ENCODE data around the gene UTP4. TPM values are rescaled to one million over a fixed set of nuclear protein-coding genes. Genes with fewer than 3 reads are reported as not detected.

UTP4 gene
- polyA plus RNA-seq, 4 donors: 56.3 to 63.8 (median 57.0) TPM

DNA sequence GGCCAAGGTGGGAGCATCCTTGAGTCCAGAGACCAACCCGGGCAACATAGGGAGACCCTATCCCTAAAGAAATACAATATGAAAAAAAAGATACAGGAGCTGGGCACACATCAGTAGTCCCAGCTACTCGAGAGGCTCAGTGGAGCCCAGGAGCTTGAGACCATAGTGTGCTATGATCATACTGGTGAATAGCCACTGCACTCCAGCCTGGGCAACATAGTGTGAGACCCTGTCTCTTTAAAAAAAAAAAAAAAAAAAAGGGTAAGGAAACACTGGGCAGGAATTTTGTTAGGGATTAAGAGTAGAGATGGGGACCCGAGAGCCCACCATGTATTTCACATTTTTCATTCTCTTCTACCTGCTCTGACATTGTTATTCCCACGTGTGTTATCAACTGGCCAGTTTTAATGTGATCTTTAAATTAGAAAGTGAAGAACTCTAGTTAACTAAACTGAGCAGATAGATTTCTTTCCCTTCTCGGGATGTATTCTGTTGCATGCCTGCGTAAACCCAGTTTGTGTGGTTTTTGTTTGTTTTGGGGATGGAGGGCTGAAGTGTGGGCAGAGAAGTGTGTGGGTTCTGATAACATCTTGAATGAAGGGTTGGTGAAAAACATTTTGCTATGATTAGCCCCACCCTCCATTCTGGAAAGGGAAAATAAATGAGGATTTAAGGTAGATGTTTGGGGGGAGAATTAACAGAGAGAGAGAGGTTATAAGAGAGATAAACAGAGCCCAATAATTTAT is 37.3 kb downstream of the UTP4 start:
- DNase-seq (ENCODE audit: low read depth in 4 of 4, low spot score in 3 of 4): no peak

DNA sequence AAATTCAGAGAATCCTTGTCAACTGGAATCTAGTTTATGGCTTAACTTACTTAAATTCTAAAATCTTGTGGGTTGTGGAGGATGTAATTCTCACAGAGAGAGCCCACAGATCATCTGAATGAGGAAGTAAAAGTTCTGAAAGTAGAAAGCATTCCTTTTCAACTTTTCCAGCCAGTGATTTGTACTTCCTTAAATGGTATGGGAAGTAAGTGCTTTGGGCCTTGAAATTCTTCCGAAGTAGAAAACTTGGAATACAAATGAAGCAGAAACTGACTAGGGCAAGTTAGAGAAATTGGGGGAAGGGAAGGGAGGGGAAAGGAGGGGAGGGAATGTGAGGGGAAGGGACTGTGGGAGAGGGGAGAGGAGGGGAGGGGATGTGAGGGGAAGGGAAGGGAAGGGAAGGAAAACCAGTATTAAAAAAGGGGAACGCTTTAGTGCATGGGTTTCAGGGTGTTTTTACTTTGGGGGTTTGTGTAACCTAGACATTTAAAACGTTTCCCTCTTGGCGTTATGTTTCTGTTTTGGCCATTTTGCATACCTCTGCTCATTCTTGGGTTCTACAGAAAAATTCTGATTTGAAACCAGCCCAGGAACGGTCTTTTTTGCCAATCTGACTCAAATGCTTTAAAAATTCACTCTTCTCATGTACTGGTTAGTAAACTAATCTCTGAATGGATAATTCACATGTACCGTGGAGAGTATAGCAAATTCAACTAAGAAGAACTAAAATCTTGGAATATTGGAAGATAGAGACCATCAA is 39.1 kb downstream of the UTP4 start:
- no peak for DNase-seq (ENCODE audit: low read depth in 4 of 4, low spot score in 3 of 4)

DNA sequence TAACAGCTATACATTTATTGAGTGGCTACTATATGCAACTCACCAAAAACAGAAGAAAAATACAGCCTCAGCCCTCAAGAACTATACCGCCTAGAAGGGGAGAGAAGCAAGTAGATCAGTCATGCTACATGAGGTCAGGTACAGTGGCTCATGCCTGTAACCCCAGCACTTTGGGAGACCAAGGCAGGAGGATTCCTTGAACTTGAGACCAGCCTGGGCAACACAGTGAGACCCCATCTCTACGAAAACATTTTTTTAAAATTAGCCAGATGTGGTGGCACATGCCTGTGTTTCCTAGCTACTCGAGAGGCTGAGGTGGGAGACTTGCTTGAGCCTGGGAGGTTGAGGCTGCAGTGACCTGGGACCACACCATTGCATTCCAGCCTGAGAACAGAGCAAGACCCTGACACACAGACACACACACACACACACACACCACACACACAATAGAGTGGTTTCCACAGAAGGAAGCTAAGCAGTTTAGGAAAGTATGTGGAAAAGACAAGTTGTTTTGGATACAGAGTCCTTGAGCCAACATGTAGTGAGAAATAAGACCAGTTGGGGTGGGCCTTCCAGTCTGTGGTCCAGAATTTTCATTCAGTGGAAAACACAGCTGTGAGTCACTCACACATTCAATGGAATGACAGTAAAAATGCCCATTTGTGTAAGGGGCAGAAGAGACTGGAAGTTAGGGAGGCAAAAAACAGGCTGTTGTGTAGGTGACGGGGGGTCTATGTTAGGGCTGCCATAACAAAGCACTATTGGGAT is 43.8 kb downstream of the UTP4 start:
- DNase-seq (ENCODE audit: low read depth in 4 of 4, low spot score in 3 of 4): no peak

DNA sequence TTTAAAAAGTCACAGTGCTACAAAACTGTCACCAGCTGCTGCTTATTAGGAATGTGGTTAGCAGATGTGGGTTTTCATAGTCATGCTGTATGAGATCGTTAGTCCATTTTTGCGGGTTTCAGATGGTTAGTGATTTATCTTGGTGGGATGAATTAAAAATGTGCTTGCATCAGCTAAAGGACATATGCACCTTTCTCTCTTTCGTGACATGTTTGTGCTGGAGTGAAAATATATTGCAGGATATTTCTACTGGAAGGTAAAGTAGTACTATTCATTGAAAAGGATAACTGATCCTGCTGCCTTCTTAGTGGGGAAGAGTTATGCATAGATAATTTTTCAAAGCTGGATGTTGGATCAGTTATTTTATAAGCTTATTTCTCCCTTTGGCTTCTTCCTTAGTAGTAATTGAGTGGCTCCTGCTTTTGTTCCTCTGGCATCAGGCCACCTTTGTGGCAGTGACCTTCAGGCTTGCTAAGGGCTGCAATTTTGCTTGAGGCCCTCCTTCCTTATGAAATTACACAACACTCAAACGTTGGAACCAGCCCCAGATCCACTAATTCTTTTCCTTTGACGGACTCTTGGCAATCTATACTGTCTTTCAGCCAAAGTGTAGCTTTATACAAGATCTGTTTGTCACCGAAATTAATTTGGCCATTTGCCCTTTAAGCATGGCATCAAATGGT is 47.0 kb downstream of the UTP4 start:
- peak in 3 of 4 donors; percentile 50 to 67 (median 51) for DNase-seq (ENCODE audit: low read depth in 4 of 4, low spot score in 3 of 4)

DNA sequence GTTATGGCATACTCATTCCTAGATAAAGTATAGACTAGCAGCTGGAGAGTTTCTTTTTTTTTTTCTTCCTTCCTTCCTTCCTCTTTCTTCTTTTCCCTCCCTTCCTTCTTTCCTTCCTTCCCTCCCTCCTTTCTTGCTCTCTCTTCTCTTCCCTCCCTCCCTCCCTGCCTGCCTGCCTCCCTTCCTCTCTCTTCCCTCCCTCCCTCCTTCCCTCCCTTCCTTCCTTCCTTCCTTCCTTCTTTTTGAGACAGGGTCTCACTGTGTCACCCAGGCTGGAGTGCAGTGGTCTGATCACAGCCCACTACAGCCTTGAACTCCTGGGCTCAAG is 47.5 kb downstream of the UTP4 start:
- no peak for DNase-seq (ENCODE audit: low read depth in 4 of 4, low spot score in 3 of 4)

DNA sequence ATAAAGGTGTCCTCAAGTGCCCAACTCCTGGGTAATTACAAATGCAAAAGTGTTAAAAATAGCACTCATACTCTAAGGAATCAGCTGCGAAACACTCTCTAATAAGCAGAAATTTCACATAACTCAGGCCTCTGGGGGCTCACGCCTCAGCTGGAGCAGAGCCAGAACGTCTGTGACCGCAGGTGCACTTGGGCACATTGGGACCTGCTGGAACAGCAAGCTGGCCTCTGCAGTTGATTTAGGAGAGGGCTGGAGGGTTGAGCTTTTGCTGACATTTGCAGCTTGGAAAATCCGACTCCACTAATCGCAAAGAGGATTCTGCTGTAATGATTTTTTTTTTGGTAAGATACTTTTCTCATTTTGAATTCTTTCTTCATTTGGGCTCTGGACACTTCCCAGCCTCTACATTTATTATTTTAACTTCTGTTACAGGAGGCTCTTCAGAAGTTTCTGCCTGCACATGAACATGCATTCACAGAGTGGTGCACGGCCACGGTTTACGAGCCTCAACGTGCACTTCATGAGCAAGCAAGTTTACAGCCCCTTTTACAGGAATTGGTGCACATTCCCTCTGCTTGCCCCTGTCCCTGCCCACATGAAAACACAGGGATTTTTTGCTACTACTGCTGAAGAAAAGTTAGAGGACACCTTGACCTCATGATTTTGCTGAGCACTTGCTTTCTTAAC is 50.4 kb downstream of the UTP4 start:
- no peak for DNase-seq (ENCODE audit: low read depth in 4 of 4, low spot score in 3 of 4)

DNA sequence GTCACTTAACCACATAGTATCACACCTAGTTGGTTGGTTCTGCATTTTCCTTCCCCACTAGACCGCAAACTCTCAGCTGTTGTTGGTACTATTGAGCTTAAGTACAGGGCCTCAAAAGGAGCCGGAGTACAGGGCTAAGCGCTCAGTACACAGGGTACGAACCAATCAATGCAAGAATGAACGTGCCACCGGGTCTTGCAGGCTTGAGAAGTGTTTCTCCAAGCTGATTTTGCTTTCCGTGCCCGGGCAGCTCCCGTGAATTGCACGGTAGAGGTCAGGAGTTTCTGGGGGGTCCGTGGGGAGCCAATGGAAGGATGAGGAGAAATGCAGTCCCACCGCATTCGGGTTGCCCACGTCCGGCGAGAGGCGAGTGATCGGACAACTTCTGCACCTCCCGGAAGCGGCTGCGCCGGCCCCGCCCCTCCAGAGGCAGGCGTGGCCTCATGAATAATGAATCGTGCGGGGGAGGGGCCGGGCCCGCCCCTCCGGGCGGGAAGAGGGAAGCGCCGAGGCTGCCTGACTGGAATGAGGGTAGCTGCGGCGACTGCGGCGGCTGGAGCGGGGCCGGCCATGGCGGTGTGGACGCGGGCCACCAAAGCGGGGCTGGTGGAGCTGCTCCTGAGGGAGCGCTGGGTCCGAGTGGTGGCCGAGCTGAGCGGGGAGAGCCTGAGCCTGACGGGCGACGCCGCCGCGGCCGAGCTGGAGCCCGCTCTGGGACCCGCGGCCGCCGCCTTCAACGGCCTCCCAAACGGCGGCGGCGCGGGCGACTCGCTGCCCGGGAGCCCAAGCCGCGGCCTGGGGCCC is 54.4 kb downstream of the UTP4 start, which contains the start of gene SNTB2:
TSS of gene SNTB2 (plus strand) at position 523 of the 804 bp plus-strand sequence. CDS start at position 526, 3 bp downstream.
- DNase-seq (ENCODE audit: low read depth in 4 of 4, low spot score in 3 of 4): peak; percentile 83 to 89 (median 85)

DNA sequence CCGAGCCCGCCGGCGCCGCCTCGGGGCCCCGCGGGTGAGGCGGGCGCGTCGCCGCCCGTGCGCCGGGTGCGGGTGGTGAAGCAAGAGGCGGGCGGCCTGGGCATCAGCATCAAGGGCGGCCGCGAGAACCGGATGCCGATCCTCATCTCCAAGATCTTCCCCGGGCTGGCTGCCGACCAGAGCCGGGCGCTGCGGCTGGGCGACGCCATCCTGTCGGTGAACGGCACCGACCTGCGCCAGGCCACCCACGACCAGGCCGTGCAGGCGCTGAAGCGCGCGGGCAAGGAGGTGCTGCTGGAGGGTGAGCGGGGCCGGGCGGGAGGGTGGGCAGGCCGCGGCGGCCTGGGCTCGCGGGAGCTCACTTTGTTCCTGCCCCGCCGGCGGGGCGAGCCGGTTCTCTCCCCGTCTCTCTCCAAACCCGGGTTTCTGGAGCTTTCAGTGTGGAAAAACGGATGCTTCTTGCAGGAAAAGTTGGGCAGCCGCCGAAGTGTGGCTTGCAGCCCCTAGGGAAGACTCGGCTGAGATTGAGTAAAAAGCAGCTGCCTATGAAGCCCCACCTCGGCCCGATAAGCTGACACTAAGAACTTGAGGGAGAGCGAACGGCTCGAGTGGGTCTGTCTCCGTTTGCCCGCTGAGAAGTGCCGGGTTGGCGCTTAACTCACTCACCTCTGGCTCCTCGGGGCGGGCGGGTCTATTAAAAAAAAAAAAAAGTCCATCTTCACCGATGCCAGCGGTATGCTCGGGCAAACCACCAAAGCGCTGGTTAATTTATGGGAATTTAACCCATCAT is 55.2 kb downstream of the UTP4 start:
- DNase-seq (ENCODE audit: low read depth in 4 of 4, low spot score in 3 of 4): peak in 1 of 4 donors; percentile 47

DNA sequence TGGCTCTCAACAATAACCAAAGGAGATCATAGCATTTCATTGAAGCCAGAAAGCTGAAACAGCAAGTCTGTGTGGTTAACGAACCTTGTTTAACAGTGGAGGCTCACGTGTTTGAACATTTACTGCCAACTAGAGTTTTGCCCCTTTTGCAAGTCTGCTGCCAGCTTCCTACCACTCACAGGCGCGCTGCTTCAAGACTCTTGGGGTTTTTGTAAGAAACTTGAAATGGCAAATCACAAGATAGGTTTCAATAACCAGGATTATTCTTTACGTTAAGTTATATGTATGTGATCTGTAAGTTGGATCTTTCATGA is 55.7 kb downstream of the UTP4 start:
- no peak for DNase-seq (ENCODE audit: low read depth in 4 of 4, low spot score in 3 of 4)

DNA sequence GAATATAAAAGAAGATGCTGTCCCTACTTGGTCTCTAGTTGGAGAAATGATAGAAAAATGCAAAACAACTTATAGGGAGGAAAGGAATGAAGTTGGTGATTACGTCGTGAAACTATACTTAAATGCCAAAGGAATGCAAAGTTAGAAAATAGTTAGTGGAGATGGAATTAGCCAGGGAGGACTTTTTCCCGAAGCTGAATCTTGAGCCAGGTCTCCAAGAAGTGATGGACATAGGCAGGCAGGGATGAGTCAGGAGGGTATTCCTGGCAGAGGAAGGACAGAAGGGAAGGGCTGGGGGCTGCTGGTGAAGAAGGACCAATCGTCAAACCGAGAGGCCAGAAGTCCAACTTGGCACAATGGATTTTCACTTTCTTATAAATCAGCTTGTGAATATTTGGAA is 56.3 kb downstream of the UTP4 start:
- DNase-seq (ENCODE audit: low read depth in 4 of 4, low spot score in 3 of 4): no peak

DNA sequence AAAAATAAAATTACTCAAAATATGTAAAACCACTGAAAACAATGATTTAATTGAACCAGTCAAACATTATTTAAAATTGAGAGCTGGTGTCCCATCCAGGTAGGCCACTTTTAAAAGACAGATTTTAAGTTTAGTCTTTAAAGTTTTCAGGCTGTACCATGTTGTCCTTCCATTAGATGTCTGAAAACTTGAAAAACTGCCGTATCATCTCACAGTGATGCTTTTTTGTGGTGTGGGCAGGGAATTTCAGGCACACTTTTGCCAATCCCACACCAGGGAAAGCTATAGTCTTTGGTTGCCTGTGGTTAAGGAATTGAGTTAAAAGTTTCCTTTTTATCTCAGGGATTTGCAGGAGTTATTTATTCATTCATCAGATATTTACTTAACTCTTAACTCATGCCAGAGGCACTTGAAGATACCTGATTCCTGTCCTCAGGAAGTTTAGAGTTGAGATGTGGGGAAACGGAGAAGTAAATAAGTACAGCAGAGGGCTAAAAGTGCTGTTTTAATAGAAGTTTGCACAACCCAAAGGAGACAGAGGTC is 57.7 kb downstream of the UTP4 start:
- DNase-seq (ENCODE audit: low read depth in 4 of 4, low spot score in 3 of 4): no peak

DNA sequence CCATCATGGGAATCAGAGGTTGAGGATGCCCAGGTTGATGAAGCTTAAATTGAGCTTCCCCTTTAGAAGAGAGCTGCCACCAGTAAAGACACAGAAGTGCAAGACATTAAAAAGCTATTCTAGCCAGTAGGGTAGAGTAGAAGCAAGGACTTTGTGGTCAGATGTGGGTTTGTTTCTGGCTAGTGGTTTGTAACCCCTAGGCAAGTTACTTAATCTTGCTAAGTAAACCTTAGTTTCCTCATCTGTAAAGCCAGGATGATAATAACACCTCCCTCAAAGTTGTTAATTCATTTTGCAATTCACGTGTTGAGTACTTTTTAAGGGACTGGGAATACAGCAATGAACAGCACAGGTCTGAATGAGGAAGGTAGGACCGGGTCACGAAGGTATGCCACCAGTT is 58.1 kb downstream of the UTP4 start:
- DNase-seq (ENCODE audit: low read depth in 4 of 4, low spot score in 3 of 4): no peak

DNA sequence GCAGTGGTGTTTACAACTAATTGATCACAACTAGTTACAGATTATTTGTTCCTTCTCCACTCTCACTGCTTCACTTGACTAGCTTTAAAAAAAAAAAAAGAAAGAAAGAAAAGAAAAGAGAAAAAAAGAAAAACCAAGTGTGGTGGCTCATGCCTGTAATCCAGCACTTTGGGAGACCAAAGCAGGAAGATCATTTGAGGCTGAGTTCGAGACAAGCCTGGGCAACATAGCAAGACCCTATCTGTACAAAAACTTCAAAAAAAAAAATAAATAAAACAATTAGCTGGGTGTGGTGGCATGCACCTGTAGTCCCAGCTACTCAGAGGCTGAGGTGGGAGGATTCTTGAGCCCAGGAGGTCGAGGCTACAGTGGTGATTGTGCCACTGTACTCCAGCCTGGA is 58.7 kb downstream of the UTP4 start:
- DNase-seq (ENCODE audit: low read depth in 4 of 4, low spot score in 3 of 4): no peak

DNA sequence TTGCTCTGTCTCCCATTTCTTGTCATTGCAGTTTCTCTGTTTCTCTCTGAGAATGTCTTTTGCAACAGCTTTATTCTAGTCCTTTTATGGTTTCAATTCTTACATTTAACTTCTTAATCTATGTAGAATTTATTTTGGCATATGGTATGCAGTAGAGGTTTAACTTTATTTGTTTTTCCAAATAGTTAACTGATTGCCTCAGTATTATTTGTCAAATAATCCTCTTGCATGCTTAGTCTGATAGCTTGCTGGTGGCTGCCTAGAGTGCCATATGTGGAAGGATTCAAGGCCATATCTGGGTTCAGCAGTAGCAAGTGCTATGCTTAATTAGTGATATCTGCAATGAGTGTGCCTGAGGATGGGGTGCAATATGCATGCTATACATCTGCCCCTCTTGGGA is 61.4 kb downstream of the UTP4 start:
- DNase-seq (ENCODE audit: low read depth in 4 of 4, low spot score in 3 of 4): no peak

DNA sequence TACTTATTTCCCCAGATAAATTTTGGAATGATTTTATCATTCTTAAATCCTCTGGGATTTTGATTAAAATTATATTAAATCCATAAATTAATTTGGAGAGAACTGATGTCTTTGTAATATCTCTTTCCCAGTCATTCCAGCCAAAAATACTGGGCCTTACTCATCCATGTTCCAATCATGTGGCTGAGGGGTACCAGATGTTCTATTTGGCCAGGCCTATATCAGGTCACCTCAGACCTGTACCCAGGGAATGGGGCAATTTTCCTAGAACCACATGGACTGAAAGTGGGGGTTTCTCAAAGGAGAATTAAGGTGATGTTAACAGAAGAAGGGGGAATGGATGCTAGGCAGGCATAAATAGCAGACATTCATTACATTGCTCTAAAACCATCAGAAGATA is 62.0 kb downstream of the UTP4 start:
- no peak for DNase-seq (ENCODE audit: low read depth in 4 of 4, low spot score in 3 of 4)

DNA sequence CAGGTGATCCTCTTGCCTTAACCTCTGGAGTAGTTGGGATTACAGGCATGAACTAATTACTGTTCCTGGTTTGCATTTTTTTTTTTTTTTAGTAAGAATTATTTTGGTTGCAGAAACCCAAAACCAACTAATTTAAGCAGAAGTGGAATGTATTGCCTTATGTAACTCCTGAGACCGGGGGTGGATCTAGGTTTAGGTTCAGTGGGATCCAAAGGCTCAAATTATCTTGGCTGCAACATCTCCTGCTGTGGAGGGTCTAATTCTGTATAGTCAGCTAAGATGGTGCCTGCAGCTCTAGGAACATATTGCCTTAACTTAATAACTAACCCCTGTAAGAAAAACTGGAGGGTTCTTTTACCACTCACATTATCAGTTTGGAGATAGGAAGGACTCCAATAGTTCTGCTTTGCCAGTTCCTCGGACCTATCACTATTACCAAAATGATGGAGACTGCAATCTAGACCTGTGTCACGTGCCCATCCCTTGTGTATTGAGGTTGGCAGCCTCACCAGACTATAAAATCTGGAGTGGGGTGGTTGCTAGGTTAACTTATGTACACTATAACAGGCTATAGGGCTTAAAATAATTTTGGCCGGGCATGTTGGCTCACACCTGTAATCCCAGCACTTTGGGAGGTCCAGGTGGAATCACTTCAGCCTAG is 63.0 kb downstream of the UTP4 start:
- no peak for DNase-seq (ENCODE audit: low read depth in 4 of 4, low spot score in 3 of 4)

DNA sequence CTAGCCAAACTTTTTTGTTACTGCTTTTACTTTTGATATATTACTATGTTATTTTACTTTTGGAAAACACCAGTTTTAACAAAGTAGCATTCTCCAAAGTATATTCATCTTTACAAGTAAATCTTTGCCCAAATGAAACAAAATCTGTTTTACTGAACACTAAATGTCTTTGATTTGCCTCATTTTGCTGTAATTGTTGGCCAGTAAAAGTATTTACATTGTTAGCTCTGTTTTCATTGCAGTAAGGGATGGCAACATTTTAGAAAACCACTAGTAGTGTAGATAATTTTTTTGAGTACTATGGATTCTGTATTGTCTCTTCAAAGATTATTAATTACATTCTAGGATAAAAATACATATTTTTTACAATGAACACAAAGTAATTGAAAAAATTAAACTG is 65.1 kb downstream of the UTP4 start:
- DNase-seq (ENCODE audit: low read depth in 4 of 4, low spot score in 3 of 4): no peak

DNA sequence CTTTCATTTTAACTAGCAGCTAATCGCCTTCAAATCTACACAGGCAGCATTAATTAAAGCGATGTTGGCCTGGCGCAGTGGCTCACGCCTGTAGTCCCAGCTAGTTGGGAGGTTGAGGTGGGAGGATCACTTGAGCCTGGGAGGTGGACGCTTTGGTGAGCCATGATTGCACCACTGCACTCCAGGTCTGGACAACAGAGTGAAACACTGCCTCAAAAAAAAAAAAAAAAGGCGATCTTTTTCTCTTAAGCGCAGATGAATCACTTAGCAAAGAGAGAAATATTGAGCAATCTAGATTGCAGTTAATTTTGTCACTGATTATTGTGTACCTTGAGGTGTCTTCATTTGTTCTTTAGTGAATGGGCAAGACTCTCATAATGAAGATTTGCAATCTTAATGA is 66.9 kb downstream of the UTP4 start:
- DNase-seq (ENCODE audit: low read depth in 4 of 4, low spot score in 3 of 4): no peak
